Hepatocyte (in vitro differentiated cells): ENCODE data around the gene PLA2G12A.

Experiments
- CTCF ChIP-seq: fragments of 200-600 bp; sonication (generic); IDR thresholded peaks from 2 replicates; pipeline ENCODE4 v1.5.1; 2016; ENCODE audit warnings: antibody characterized with exemption, mild to moderate bottlenecking; ENCODE audit not compliant: poor library complexity
- EZH2 ChIP-seq: fragments of 200-600 bp; sonication (generic); IDR thresholded peaks from 2 replicates; pipeline ENCODE4 v1.6.1; 2016; ENCODE audit warnings: antibody characterized with exemption, mild to moderate bottlenecking, borderline replicate concordance
- EZH2phosphoT487 ChIP-seq: fragments of 200-600 bp; sonication (generic); IDR thresholded peaks from one replicate; pipeline ENCODE4 v1.6.1; 2018; ENCODE audit warnings: antibody characterized with exemption, mild to moderate bottlenecking, low read depth, moderate library complexity; ENCODE audit not compliant: unreplicated experiment, severe bottlenecking

- TF ChIP-seq CTCF, result no peak
- no peak for TF ChIP-seq EZH2
- no peak for TF ChIP-seq EZH2phosphoT487
Measured at GRCh38 chr4:109728385-109728784, 1.5 kb downstream of the PLA2G12A start.
